OCI-LY1 (cell line): ENCODE measurements around the gene C6orf62.
"Not testable (repeated sequence)": the region's sequence is repeated elsewhere in the genome, so short reads cannot be mapped to it uniquely, and the experiment has no call there.

Experiments
- H2AFZ ChIP-seq: fragments of 200-600 bp; sonication (generic), shearing (Covaris generic); 2 replicates; pipeline ENCODE4 v1.6.0; 2014; ENCODE audit warnings: antibody characterized with exemption, mild to moderate bottlenecking, low read length
- H3F3A ChIP-seq: fragments of 200-600 bp; sonication (generic), shearing (Covaris generic); 2 replicates; pipeline ENCODE4 v1.6.0; 2014; ENCODE audit warnings: mild to moderate bottlenecking, antibody characterized with exemption, low read length, moderate library complexity; ENCODE audit not compliant: insufficient read depth
- H3K27ac ChIP-seq: fragments of 200-600 bp; sonication (generic); 2 replicates; pipeline ENCODE4 v1.5.1; 2014; ENCODE audit warnings: low read length, mixed run types, mild to moderate bottlenecking, low read depth; ENCODE audit not compliant: poor library complexity, severe bottlenecking
- H3K27me3 ChIP-seq: fragments of 200-600 bp; sonication (generic); 2 replicates; pipeline ENCODE4 v1.6.0; 2014; ENCODE audit warnings: antibody characterized with exemption, mild to moderate bottlenecking, low read length, moderate library complexity; ENCODE audit not compliant: insufficient read depth
- H3K36me3 ChIP-seq: fragments of 200-600 bp; sonication (generic); 2 replicates; pipeline ENCODE4 v1.6.1; 2014; ENCODE audit warnings: mild to moderate bottlenecking, antibody characterized with exemption, low read length, moderate library complexity, mixed read lengths; ENCODE audit not compliant: insufficient read depth
- H3K4me1 ChIP-seq: fragments of 200-600 bp; sonication (generic); 2 replicates; pipeline ENCODE4 v1.5.1; 2014; ENCODE audit warnings: mild to moderate bottlenecking, low read length, moderate library complexity; ENCODE audit not compliant: insufficient read depth, severe bottlenecking
- H3K4me2 ChIP-seq: fragments of 200-600 bp; sonication (generic), shearing (Covaris generic); 2 replicates; pipeline ENCODE4 v1.6.1; 2014; ENCODE audit warnings: low read length
- H3K4me3 ChIP-seq: fragments of 200-600 bp; sonication (generic); 2 replicates; pipeline ENCODE4 v1.5.1; 2014; ENCODE audit warnings: low read length, low read depth, mild to moderate bottlenecking, mixed read lengths; ENCODE audit not compliant: poor library complexity, severe bottlenecking
- H3K79me2 ChIP-seq: fragments of 200-600 bp; shearing (Covaris generic); 2 replicates; pipeline ENCODE4 v1.6.1; 2016; ENCODE audit warnings: mixed run types, low read length, mixed read lengths; ENCODE audit not compliant: insufficient read depth
- H3K9ac ChIP-seq: fragments of 200-600 bp; sonication (generic), shearing (Covaris generic); 2 replicates; pipeline ENCODE4 v1.6.1; 2014; ENCODE audit warnings: mild to moderate bottlenecking, low read length, mixed read lengths
- H3K9me2 ChIP-seq: fragments of 200-600 bp; sonication (generic), shearing (Covaris generic); 2 replicates; pipeline ENCODE4 v1.6.1; 2014; ENCODE audit warnings: low read depth, mild to moderate bottlenecking, low read length, mixed read lengths
- H3K9me3 ChIP-seq: fragments of 200-600 bp; shearing (Covaris generic); 2 replicates; pipeline ENCODE4 v1.6.1; 2014; ENCODE audit warnings: low read length, mixed read lengths
- H4K20me1 ChIP-seq: fragments of 200-600 bp; sonication (generic), shearing (Covaris generic); 2 replicates; pipeline ENCODE4 v1.6.0; 2016; ENCODE audit warnings: mild to moderate bottlenecking, low read length; ENCODE audit not compliant: insufficient read depth
- EZH2 ChIP-seq: fragments of 200-600 bp; sonication (generic), shearing (Covaris generic); IDR thresholded peaks from 2 replicates; pipeline ENCODE4 v1.8.0; 2017; ENCODE audit warnings: borderline replicate concordance, mixed run types, mild to moderate bottlenecking, antibody characterized with exemption, low read length, moderate library complexity, mixed read lengths
- TF ChIP-seq, protein P1 (sequence below): fragments of 200-600 bp; sonication (generic), shearing (Covaris generic); IDR thresholded peaks from 2 replicates; pipeline ENCODE4 v1.5.1; 2017; ENCODE audit warnings: mild to moderate bottlenecking, antibody characterized with exemption, low read length, moderate library complexity, mixed read lengths

Gene C6orf62

DNA sequence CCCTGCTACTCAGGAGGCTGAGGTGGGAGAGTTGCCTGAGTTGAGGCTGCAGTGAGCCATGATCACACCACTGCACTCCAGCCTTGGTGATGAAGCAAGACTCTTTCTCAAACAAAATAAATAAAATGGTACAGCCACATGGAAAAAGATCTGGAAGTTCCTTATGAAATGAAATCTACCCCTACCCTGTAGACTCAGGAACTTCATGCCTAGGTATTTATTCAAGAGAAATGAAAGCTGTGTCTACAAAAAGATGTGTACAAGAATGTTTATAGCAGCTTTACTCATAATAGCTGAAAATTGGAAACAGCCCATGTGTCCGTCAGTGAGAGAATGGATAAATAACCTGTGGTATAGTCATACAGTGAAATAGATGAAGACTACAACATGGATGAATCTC lies 15.2 kb upstream of the C6orf62 start:
- no peak overlapping the region for H3K4me3 ChIP-seq
- no peak overlapping the region for H3K9ac ChIP-seq
- no peaks in the 10 kb centered on the region for H3K9me2 ChIP-seq
- H3F3A ChIP-seq, result no peaks in the 10 kb centered on the region
- peaks cover 19% of the 10 kb centered on the region for H3K9me3 ChIP-seq
- no peaks in the 10 kb centered on the region for H3K4me1 ChIP-seq
- no peaks in the 10 kb centered on the region for H4K20me1 ChIP-seq
- H3K4me2 ChIP-seq, result no peak overlapping the region
- H3K79me2 ChIP-seq, result no peaks in the 10 kb centered on the region
- H3K36me3 ChIP-seq, result no peaks in the 10 kb centered on the region
- no peak for TF ChIP-seq EZH2
- TF ChIP-seq, protein P1, sequence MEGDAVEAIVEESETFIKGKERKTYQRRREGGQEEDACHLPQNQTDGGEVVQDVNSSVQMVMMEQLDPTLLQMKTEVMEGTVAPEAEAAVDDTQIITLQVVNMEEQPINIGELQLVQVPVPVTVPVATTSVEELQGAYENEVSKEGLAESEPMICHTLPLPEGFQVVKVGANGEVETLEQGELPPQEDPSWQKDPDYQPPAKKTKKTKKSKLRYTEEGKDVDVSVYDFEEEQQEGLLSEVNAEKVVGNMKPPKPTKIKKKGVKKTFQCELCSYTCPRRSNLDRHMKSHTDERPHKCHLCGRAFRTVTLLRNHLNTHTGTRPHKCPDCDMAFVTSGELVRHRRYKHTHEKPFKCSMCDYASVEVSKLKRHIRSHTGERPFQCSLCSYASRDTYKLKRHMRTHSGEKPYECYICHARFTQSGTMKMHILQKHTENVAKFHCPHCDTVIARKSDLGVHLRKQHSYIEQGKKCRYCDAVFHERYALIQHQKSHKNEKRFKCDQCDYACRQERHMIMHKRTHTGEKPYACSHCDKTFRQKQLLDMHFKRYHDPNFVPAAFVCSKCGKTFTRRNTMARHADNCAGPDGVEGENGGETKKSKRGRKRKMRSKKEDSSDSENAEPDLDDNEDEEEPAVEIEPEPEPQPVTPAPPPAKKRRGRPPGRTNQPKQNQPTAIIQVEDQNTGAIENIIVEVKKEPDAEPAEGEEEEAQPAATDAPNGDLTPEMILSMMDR, result no peak
- no peaks in the 10 kb centered on the region for H3K27me3 ChIP-seq
- H3K27ac ChIP-seq, result no peak overlapping the region
- no peak overlapping the region for H2AFZ ChIP-seq

DNA sequence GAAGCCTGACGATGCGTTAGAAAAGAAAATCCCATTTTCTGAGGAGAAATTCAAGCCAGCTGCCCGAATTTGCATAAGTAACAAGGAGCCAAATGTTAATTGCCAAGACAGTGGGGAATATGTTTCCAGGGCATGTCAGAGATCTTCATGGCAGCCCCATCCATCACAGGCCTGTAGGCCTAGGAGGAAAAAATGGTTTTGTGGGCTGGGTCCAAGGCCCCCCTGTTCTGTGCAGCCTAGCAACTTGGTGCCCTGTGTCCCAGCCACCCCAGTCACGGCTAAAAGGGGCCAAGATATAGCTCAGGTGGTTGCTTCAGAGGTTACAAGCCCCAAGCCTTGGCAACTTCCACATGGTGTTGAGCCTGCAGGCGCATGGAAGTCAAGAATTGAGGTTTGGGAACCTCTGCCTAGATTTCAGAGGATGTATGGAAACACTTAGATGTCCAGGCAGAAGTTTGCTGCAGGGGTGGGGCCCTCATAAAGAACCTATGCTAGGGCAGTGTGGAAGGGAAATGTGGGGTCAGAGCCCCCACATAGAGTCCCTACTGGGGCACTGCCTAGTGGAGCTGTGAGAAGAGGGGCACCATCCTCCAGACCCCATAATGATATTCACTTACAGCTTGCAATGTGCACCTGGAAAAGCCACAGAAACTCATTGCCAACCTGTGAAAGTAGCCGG lies 12.6 kb upstream of the C6orf62 start:
- H4K20me1 ChIP-seq, H3K9ac ChIP-seq, H3K36me3 ChIP-seq, H2AFZ ChIP-seq, H3F3A ChIP-seq, H3K4me3 ChIP-seq, H3K9me2 ChIP-seq, H3K4me2 ChIP-seq, H3K79me2 ChIP-seq, H3K4me1 ChIP-seq, H3K27ac ChIP-seq, H3K27me3 ChIP-seq: not testable (repeated sequence)
- peaks cover 19% of the 10 kb centered on the region for H3K9me3 ChIP-seq

DNA sequence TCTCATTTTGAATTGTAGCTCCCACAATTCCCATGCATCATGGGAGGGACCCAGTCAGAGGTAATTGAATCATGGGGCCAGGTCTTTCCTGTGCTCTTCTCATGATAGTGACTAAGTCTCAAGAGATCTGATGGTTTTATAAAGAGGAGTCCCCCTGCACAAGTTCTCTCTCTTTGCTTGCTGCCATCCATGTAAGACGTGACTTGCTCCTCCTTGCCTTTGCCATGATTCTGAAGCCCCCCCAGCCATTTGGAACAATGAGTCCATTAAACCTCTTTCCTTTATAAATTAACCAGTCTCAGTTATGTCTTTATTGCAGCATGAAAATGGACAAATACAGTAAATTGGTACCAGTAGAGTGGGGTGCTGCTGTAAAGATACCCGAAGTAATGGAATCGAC lies 11.7 kb upstream of the C6orf62 start:
- H3K27me3 ChIP-seq, result not testable (repeated sequence)

DNA sequence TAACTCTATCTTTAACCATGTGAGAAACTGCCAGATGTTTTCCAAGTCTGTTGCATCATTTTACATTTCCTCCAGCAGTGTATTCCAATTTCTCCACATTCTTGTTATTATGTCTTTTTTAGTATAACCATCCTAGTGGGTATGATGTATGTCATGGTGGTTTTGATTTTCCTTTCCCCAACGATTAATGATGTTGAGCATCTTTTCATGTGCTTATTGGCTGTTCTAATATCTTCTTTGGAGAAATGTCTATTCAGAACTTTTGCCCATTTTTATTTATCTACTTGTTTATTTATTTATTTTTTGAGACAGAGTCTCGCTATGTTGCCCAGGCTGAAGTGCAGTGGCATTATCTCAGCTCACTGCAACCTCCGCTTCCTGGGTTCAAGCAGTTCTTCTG lies 4.3 kb upstream of the C6orf62 start:
- no peak overlapping the region for H3K4me3 ChIP-seq
- no peaks in the 10 kb centered on the region for H3K9me2 ChIP-seq
- peaks cover 14% of the 10 kb centered on the region for H3K36me3 ChIP-seq
- H2AFZ ChIP-seq, result no peak overlapping the region
- H3K79me2 ChIP-seq, result peaks cover 18% of the 10 kb centered on the region
- H3K27me3 ChIP-seq, result no peaks in the 10 kb centered on the region
- no peak overlapping the region for H3K9ac ChIP-seq
- no peaks in the 10 kb centered on the region for H3K9me3 ChIP-seq
- no peak overlapping the region for H3K4me2 ChIP-seq
- no peaks in the 10 kb centered on the region for H3F3A ChIP-seq
- no peak overlapping the region for H3K27ac ChIP-seq
- no peaks in the 10 kb centered on the region for H4K20me1 ChIP-seq
- H3K4me1 ChIP-seq, result peaks cover 18% of the 10 kb centered on the region
- TF ChIP-seq, protein P1, result no peak
- TF ChIP-seq EZH2, result no peak

More for the DNA sequence above, 11.7 kb upstream of the C6orf62 start:
- not testable (repeated sequence) for H3K4me3 ChIP-seq, H2AFZ ChIP-seq, H3K27ac ChIP-seq, H3K9ac ChIP-seq, H3K4me1 ChIP-seq, H3K4me2 ChIP-seq, H4K20me1 ChIP-seq, H3F3A ChIP-seq, H3K9me2 ChIP-seq, H3K36me3 ChIP-seq, H3K79me2 ChIP-seq
- peaks cover 19% of the 10 kb centered on the region for H3K9me3 ChIP-seq
